Liver (tissue), 9 donors: ENCODE results near the gene MTCP1. TPM values are rescaled to one million over a fixed set of nuclear protein-coding genes. Genes with fewer than 3 reads are reported as not detected.

Experiments
- DNase-seq: peaks from one replicate; pipeline ENCODE4 v3.0.0-alpha.2; 2017; ENCODE audit warnings: low spot score
- H3K27ac ChIP-seq, 2 donors: one replicate each; pipeline ENCODE4 v1.7.0; 2013; ENCODE audit warnings: inconsistent platforms in 2 of 2, low read length in 2 of 2, control low read depth in 1 of 2, low read depth in 1 of 2, mild to moderate bottlenecking in 1 of 2
- H3K27me3 ChIP-seq, 4 donors: one replicate each; pipeline versions ENCODE4 v1.6.1 to v1.7.0; 2013; ENCODE audit warnings: low read length in 3 of 4, inconsistent platforms in 1 of 4, mild to moderate bottlenecking in 1 of 4, moderate library complexity in 1 of 4; ENCODE audit not compliant: control insufficient read depth in 4 of 4, insufficient read depth in 4 of 4
- H3K36me3 ChIP-seq, 4 donors: one replicate each; pipeline versions ENCODE4 v1.6.1 to v1.7.0; 2013; ENCODE audit warnings: low read length in 3 of 4, mild to moderate bottlenecking in 3 of 4, low read depth in 1 of 4, moderate library complexity in 1 of 4; ENCODE audit not compliant: control insufficient read depth in 4 of 4, insufficient read depth in 3 of 4
- H3K4me1 ChIP-seq, 4 donors: one replicate each; pipeline versions ENCODE4 v1.6.1 to v1.7.0; 2013; ENCODE audit warnings: low read length in 3 of 4, mild to moderate bottlenecking in 3 of 4, moderate library complexity in 1 of 4; ENCODE audit not compliant: control insufficient read depth in 4 of 4, insufficient read depth in 4 of 4
- H3K4me3 ChIP-seq, 3 donors: one replicate each; pipeline versions ENCODE4 v1.6.1 to v1.7.0; 2013; ENCODE audit warnings: low read length in 3 of 3, control low read depth in 1 of 3, low read depth in 1 of 3, mild to moderate bottlenecking in 1 of 3
- H3K9ac ChIP-seq, 2 donors: one replicate each; pipeline ENCODE4 v1.7.0; 2013; ENCODE audit warnings: low read length in 2 of 2, mild to moderate bottlenecking in 2 of 2, moderate library complexity in 2 of 2, control low read depth in 1 of 2, low read depth in 1 of 2
- H3K9me3 ChIP-seq, 4 donors: one replicate each; pipeline versions ENCODE4 v1.6.1 to v1.7.0; 2013; ENCODE audit warnings: low read length in 3 of 4; ENCODE audit not compliant: control insufficient read depth in 4 of 4
- CTCF ChIP-seq: fragments of 150-350 bp; IDR thresholded peaks from 2 replicates; pipeline ENCODE4 v1.5.1; 2017; ENCODE audit warnings: improper control_type of control experiment, low read depth, low read length; ENCODE audit not compliant: missing input control
- EGR1 ChIP-seq, 2 donors: IDR thresholded peaks; 2 replicates each; pipeline ENCODE4 v1.6.1; 2016 to 2018; ENCODE audit warnings: antibody characterized with exemption in 2 of 2, low read depth in 2 of 2
- FOXA2 ChIP-seq: IDR thresholded peaks from 2 replicates; pipeline ENCODE4 v1.6.1; 2016; ENCODE audit warnings: antibody characterized with exemption
- GABPA ChIP-seq, 2 donors: IDR thresholded peaks in 1 of 2; conservative IDR thresholded peaks in 1 of 2; 2 replicates each; pipeline ENCODE4 v1.6.1; 2016; ENCODE audit warnings: antibody characterized with exemption in 2 of 2, mild to moderate bottlenecking in 1 of 2, moderate library complexity in 1 of 2
- HNF4A ChIP-seq, 2 donors: conservative IDR thresholded peaks; 2 replicates each; pipeline ENCODE4 v1.6.1; 2016; ENCODE audit warnings: antibody characterized with exemption in 2 of 2, mild to moderate bottlenecking in 2 of 2
- HNF4G ChIP-seq: IDR thresholded peaks from 2 replicates; pipeline ENCODE4 v1.6.1; 2016; ENCODE audit warnings: antibody characterized with exemption
- MAX ChIP-seq: IDR thresholded peaks from 2 replicates; pipeline ENCODE4 v1.6.1; 2016; ENCODE audit warnings: antibody characterized with exemption
- NR2F2 ChIP-seq: IDR thresholded peaks from 2 replicates; pipeline ENCODE4 v1.6.1; 2016; ENCODE audit warnings: antibody characterized with exemption
- RAD21 ChIP-seq, 2 donors: IDR thresholded peaks; 2 replicates each; pipeline ENCODE4 v1.6.1; 2016; ENCODE audit warnings: antibody characterized with exemption in 2 of 2, mild to moderate bottlenecking in 2 of 2
- REST ChIP-seq: IDR thresholded peaks from 2 replicates; pipeline ENCODE4 v1.6.1; 2016; ENCODE audit warnings: antibody characterized with exemption, mild to moderate bottlenecking
- RXRA ChIP-seq, 2 donors: IDR thresholded peaks; 2 replicates each; pipeline ENCODE4 v1.6.1; 2017 to 2018; ENCODE audit warnings: antibody characterized with exemption in 2 of 2, mild to moderate bottlenecking in 1 of 2
- SP1 ChIP-seq: IDR thresholded peaks from 2 replicates; pipeline ENCODE4 v1.6.1; 2018; ENCODE audit warnings: antibody characterized with exemption, mild to moderate bottlenecking
- TAF1 ChIP-seq: conservative IDR thresholded peaks from 2 replicates; pipeline ENCODE4 v1.6.1; 2016; ENCODE audit warnings: antibody characterized with exemption, mild to moderate bottlenecking
- YY1 ChIP-seq: IDR thresholded peaks from 2 replicates; pipeline ENCODE4 v1.6.1; 2016; ENCODE audit warnings: antibody characterized with exemption, mild to moderate bottlenecking
- ZBTB33 ChIP-seq: IDR thresholded peaks from 2 replicates; pipeline ENCODE4 v1.6.1; 2016; ENCODE audit warnings: antibody characterized with exemption
- WGBS: extraction: QIAGEN DNeasy Blood & Tissue Kit; methylation state at CpG from one replicate; pipeline ENCODE4 v1.1.7; 2013; 5-methylcytosine and 5-hydroxymethylcytosine counted together
- polyA plus RNA-seq, 2 donors: library from polyadenylated mRNA; stranded (reverse) in 1 of 2; unstranded in 1 of 2; fragments of 200-250 nt in 1 of 2; fragments of >200 nt in 1 of 2; fragmentation: Nextera tagmentation in 1 of 2; extraction: Ambion mirVana in 1 of 2; gene quantifications; one replicate each; pipeline versions ENCODE4 v1.2.1 to v1.2.3, GENCODE V29; 2013 to 2015
- total RNA-seq, 2 donors: library from RNA; depleted of rRNA; stranded (reverse); fragments of >200 nt; gene quantifications; one replicate each; pipeline ENCODE4 v1.2.3, GENCODE V29; 2014
- donor health status: healthy.
- donor health status: healthy.
- donor health status: healthy.
- donor health status: healthy.
- donor health status: healthy.

The MTCP1 gene
- total and polyA plus RNA-seq, 4 donors = 2.2 to 10.0 (median 5.2) TPM

- peaks cover 0 to 4% (median 0%) of the 10 kb centered on the region in 4 donors for H3K36me3 ChIP-seq
- H3K4me1 ChIP-seq = peaks cover 3 to 7% (median 4%) of the 10 kb centered on the region in 4 donors
- peak; percentile 8 for TF ChIP-seq TAF1
- TF ChIP-seq NR2F2 = no peak
- peak overlapping the region; percentile 43 to 72 for H3K9ac ChIP-seq
- DNase-seq = no peak
- no peaks in the 10 kb centered on the region for H3K9me3 ChIP-seq
- no peaks in the 10 kb centered on the region for H3K27me3 ChIP-seq
- H3K27ac ChIP-seq = peak overlapping the region; percentile 76 to 78
- 1% methylated on average over 25 of the region's 25 CpGs for WGBS
- peak overlapping the region; percentile 68 to 92 (median 73) for H3K4me3 ChIP-seq
Observed at GRCh38 chrX:155071694-155072280, 851 bp upstream of the MTCP1 start.

- no peaks in the 10 kb centered on the region for H3K27me3 ChIP-seq
- H3K9ac ChIP-seq = peak overlapping the region in 1 of 2 donors; percentile 93
- H3K27ac ChIP-seq = peak overlapping the region; percentile 55 to 84
- H3K4me1 ChIP-seq = peaks cover 3 to 7% (median 4%) of the 10 kb centered on the region in 4 donors
- peaks cover 0 to 2% (median 0%) of the 10 kb centered on the region in 4 donors for H3K36me3 ChIP-seq
- TF ChIP-seq REST (no peak), MAX (no peak), RXRA (IDR thresholded peaks at IDR 0.05) (peak in 1 of 2 donors; percentile 17)
- no peaks in the 10 kb centered on the region for H3K9me3 ChIP-seq
- 0% methylated on average over 16 of the region's 16 CpGs for WGBS
- peak overlapping the region; percentile 9 to 75 (median 60) for H3K4me3 ChIP-seq
- DNase-seq = no peak
Observed at GRCh38 chrX:155070663-155070974, 317 bp downstream of the MTCP1 start.

- no peaks in the 10 kb centered on the region for H3K9me3 ChIP-seq
- no peaks in the 10 kb centered on the region for H3K27me3 ChIP-seq
- H3K4me3 ChIP-seq = peak overlapping the region; percentile 9 to 75 (median 60)
- H3K36me3 ChIP-seq = no peaks in the 10 kb centered on the region
- TF ChIP-seq HNF4G (no peak), HNF4A (conservative IDR thresholded peaks at IDR 0.05) (no peak), MAX (no peak), GABPA (IDR thresholded peaks at IDR 0.05 in 1 of 2, conservative IDR thresholded peaks at IDR 0.05 in 1 of 2) (no peak), CTCF (no peak), YY1 (no peak), RAD21 (IDR thresholded peaks at IDR 0.05) (no peak), TAF1 (no peak), EGR1 (IDR thresholded peaks at IDR 0.05; ENCODE audit: low read depth in 2 of 2) (no peak), FOXA2 (no peak), SP1 (no peak), ZBTB33 (no peak)
- WGBS = 4% methylated on average over 12 of the region's 12 CpGs
- H3K27ac ChIP-seq = peak overlapping the region in 1 of 2 donors; percentile 84
- H3K4me1 ChIP-seq = peaks cover 3 to 7% (median 6%) of the 10 kb centered on the region in 4 donors
- H3K9ac ChIP-seq = peak overlapping the region in 1 of 2 donors; percentile 93
- no peak for DNase-seq
Observed at GRCh38 chrX:155070038-155070437, 898 bp downstream of the MTCP1 start.
